Measurements from ENCODE around the gene PKN1. TPM values are rescaled to one million over a fixed set of nuclear protein-coding genes. Genes with fewer than 3 reads are reported as not detected.
"Not testable (repeated sequence)": the region's sequence is repeated elsewhere in the genome, so short reads cannot be mapped to it uniquely, and the experiment has no call there.

The PKN1 gene
- total RNA-seq, 6 donors from 2014 or later: 95.2 to 278 (median 200) TPM

DNA sequence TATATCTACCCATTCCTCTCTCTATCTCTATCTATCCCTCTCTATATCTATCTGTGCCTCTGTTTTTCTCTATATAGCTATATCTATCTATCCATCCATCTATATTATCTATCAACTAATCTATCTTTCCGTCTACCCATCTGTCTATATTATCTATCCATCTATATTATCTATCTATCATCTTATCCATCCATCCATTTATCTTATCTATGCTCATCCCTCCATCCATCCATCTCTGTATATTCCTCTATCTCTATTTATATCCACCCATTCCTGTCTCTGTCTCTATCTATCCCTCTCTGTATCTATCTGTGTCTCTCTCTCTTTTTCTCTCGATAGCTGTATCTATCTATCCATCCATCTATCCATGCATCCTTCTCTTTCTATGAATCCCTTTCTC, 27.8 kb downstream of the PKN1 start:
- ATAC-seq (ENCODE audit: low FRiP score in 2 of 2): no peak
- Histone ChIP-seq H3K9me3 (no peaks in the 10 kb centered on the region), H3K27ac (no peak overlapping the region), H3K4me1 (no peaks in the 10 kb centered on the region), H3K4me3 (no peak overlapping the region), H3K36me3 (peaks cover 22 to 90% (median 67%) of the 10 kb centered on the region in 4 donors), H3K27me3 (no peaks in the 10 kb centered on the region)
- TF ChIP-seq POLR2AphosphoS5 (IDR thresholded peaks at IDR 0.05): no peak
- TF ChIP-seq, protein P1, sequence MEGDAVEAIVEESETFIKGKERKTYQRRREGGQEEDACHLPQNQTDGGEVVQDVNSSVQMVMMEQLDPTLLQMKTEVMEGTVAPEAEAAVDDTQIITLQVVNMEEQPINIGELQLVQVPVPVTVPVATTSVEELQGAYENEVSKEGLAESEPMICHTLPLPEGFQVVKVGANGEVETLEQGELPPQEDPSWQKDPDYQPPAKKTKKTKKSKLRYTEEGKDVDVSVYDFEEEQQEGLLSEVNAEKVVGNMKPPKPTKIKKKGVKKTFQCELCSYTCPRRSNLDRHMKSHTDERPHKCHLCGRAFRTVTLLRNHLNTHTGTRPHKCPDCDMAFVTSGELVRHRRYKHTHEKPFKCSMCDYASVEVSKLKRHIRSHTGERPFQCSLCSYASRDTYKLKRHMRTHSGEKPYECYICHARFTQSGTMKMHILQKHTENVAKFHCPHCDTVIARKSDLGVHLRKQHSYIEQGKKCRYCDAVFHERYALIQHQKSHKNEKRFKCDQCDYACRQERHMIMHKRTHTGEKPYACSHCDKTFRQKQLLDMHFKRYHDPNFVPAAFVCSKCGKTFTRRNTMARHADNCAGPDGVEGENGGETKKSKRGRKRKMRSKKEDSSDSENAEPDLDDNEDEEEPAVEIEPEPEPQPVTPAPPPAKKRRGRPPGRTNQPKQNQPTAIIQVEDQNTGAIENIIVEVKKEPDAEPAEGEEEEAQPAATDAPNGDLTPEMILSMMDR (IDR thresholded peaks at IDR 0.05): no peak
- no peak for TF ChIP-seq EP300 (IDR thresholded peaks at IDR 0.05)
- no peak for TF ChIP-seq POLR2A (IDR thresholded peaks at IDR 0.05)
- WGBS, 2 donors: 91 to 97% methylated on average over 2 of the region's 2 CpGs
- DNase-seq: no peak

GRCh38 chr19:14462401-14462800, 29.3 kb downstream of the PKN1 start:
- H3K36me3 ChIP-seq: peaks cover 30 to 98% (median 76%) of the 10 kb centered on the region in 4 donors
- WGBS, 2 donors: 82 to 91% methylated on average over 7 of the region's 7 CpGs
- H3K4me1 ChIP-seq; DNase-seq; ATAC-seq (ENCODE audit: low FRiP score in 2 of 2); H3K4me3 ChIP-seq; H3K27me3 ChIP-seq; H3K9me3 ChIP-seq; H3K27ac ChIP-seq: not testable (repeated sequence)

DNA sequence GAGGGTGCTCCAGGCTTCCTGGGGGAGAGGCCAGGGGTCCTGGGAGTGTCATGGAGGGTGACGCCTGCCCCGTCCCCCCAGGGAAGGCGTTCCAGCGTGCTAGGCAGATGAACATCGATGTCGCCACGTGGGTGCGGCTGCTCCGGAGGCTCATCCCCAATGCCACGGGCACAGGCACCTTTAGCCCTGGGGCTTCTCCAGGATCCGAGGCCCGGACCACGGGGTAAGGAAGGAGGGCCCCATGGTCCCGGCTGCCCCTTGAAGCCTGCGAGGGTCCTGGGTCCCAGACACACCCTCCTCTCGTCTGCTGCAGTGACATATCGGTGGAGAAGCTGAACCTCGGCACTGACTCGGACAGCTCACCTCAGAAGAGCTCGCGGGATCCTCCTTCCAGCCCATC, 30.6 kb downstream of the PKN1 start:
- Histone ChIP-seq H3K4me1 (no peaks in the 10 kb centered on the region), H3K27ac (no peak overlapping the region), H3K9me3 (no peaks in the 10 kb centered on the region), H3K36me3 (peaks cover 41 to 97% (median 76%) of the 10 kb centered on the region in 4 donors), H3K4me3 (no peak overlapping the region), H3K27me3 (no peaks in the 10 kb centered on the region)
- DNase-seq (no peak), ATAC-seq (ENCODE audit: low FRiP score in 2 of 2) (no peak)
- TF ChIP-seq, protein P1 (IDR thresholded peaks at IDR 0.05): no peak
- no peak for TF ChIP-seq EP300 (IDR thresholded peaks at IDR 0.05)
- no peak for TF ChIP-seq POLR2A (IDR thresholded peaks at IDR 0.05)
- TF ChIP-seq POLR2AphosphoS5 (IDR thresholded peaks at IDR 0.05): no peak
- WGBS, 2 donors: 95 to 100% methylated on average over 8 to 14 of the region's 21 CpGs

DNA sequence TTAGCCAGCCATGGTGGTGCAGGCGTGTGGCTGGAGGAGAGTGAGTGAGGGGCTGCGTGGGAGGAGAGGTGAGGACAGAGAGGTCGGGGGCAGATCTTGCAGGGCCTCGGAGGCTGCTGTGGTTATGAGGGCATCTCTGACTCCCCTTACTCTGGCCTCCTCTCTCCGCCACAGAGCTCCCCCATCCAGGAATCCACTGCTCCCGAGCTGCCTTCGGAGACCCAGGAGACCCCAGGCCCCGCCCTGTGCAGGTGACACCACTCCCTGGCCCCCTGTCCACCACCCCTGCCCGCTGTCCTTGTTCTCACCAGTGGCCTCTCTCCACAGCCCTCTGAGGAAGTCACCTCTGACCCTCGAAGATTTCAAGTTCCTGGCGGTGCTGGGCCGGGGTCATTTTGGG, 34.3 kb downstream of the PKN1 start:
- peaks cover 0 to 2% (median 0%) of the 10 kb centered on the region in 4 donors for H3K27me3 ChIP-seq
- ATAC-seq (ENCODE audit: low FRiP score in 2 of 2): no peak
- no peaks in the 10 kb centered on the region for H3K9me3 ChIP-seq
- H3K27ac ChIP-seq: no peak overlapping the region
- H3K4me1 ChIP-seq: peaks cover 6 to 8% (median 7%) of the 10 kb centered on the region in 4 donors
- H3K4me3 ChIP-seq: no peak overlapping the region
- DNase-seq: no peak
- 87 to 88% methylated on average over 7 to 12 of the region's 12 CpGs for WGBS, 2 donors
- TF ChIP-seq, protein P1 (IDR thresholded peaks at IDR 0.05): no peak
- TF ChIP-seq POLR2A (IDR thresholded peaks at IDR 0.05) (no peak), POLR2AphosphoS5 (IDR thresholded peaks at IDR 0.05) (no peak), EP300 (IDR thresholded peaks at IDR 0.05) (no peak)
- H3K36me3 ChIP-seq: peaks cover 44 to 92% (median 85%) of the 10 kb centered on the region in 4 donors

- Histone ChIP-seq H3K9me3 (no peaks in the 10 kb centered on the region), H3K27ac (no peak overlapping the region), H3K36me3 (peaks cover 43 to 89% (median 81%) of the 10 kb centered on the region in 4 donors), H3K4me1 (peaks cover 10 to 13% (median 11%) of the 10 kb centered on the region in 4 donors), H3K27me3 (peaks cover 0 to 6% (median 2%) of the 10 kb centered on the region in 4 donors), H3K4me3 (no peak overlapping the region)
- DNase-seq (no peak), ATAC-seq (ENCODE audit: low FRiP score in 2 of 2) (no peak)
- no peak for TF ChIP-seq POLR2AphosphoS5 (IDR thresholded peaks at IDR 0.05)
- 74 to 90% methylated on average over 2 to 9 of the region's 9 CpGs for WGBS, 2 donors
Measured at GRCh38 chr19:14467816-14468215, 34.7 kb downstream of the PKN1 start.
